Esophagus squamous epithelium (tissue), 5 donors: ENCODE data around the gene A3GALT2. TPM values are rescaled to one million over a fixed set of nuclear protein-coding genes. Genes with fewer than 3 reads are reported as not detected.

Source experiments
- DNase-seq: peaks from one replicate; lab custom pipeline; 2025; lab: John Stamatoyannopoulos, UW
- H3K27ac ChIP-seq, 4 donors: fragments of 200-600 bp; sonication (generic); one replicate each; pipeline ENCODE4 v1.5.1; 2016 to 2019; ENCODE audit warnings: mild to moderate bottlenecking in 1 of 4
- H3K27me3 ChIP-seq, 4 donors: fragments of 200-600 bp; sonication (generic); 1 replicate in 3 of 4; 2 replicates in 1 of 4; pipeline versions ENCODE4 v1.5.1 to v1.6.0; 2017 to 2021; ENCODE audit warnings: antibody characterized with exemption in 1 of 4
- H3K36me3 ChIP-seq, 3 donors: fragments of 200-600 bp; sonication (generic); one replicate each; pipeline ENCODE4 v1.5.1; 2016 to 2019
- H3K4me1 ChIP-seq, 3 donors: fragments of 200-600 bp; sonication (generic); one replicate each; pipeline ENCODE4 v1.5.1; 2017 to 2019
- H3K4me3 ChIP-seq, 4 donors: fragments of 200-600 bp; sonication (generic); 1 replicate in 3 of 4; 2 replicates in 1 of 4; pipeline ENCODE4 v1.5.1; 2016 to 2019; ENCODE audit warnings: mild to moderate bottlenecking in 2 of 4, moderate library complexity in 1 of 4
- H3K9me3 ChIP-seq, 3 donors: fragments of 200-600 bp; sonication (generic); one replicate each; pipeline ENCODE4 v1.5.1; 2016 to 2019
- POLR2A ChIP-seq, 4 donors: fragments of 450-650 bp; IDR thresholded peaks; one replicate each; pipeline ENCODE4 v1.6.1; 2017; ENCODE audit warnings: antibody characterized with exemption in 4 of 4, mild to moderate bottlenecking in 4 of 4, moderate library complexity in 3 of 4
- WGBS, 2 donors: methylation state at CpG; one replicate each; pipeline ENCODE4 v1.1.5; 2018; 5-methylcytosine and 5-hydroxymethylcytosine counted together
- intact Hi-C: fragments of 100-400 bp; cut with DNase I; formaldehyde crosslinking; loops from one replicate; pipeline ENCODE4 v1.15.0; 2022
- total RNA-seq, 4 donors: library from RNA; depleted of rRNA; stranded (reverse); fragments of >200 nt; gene quantifications; one replicate each; pipeline ENCODE4 v1.1.0, GENCODE V29; 2016
- TF ChIP-seq, protein P1 (sequence below), 6 experiments: fragments of 450-650 bp in 4 of 6; fragments of 200-600 bp in 2 of 6; sonication (generic) in 2 of 6; IDR thresholded peaks; one replicate each; pipeline ENCODE4 v1.5.1; 2016 to 2019; ENCODE audit warnings: antibody characterized with exemption in 6 of 6, mild to moderate bottlenecking in 4 of 6, moderate library complexity in 4 of 6
- donor health status: DM: yes; HTN: yes; CAD: no.

Gene A3GALT2
- total RNA-seq, 4 donors from 2014 or later = not detected

DNA sequence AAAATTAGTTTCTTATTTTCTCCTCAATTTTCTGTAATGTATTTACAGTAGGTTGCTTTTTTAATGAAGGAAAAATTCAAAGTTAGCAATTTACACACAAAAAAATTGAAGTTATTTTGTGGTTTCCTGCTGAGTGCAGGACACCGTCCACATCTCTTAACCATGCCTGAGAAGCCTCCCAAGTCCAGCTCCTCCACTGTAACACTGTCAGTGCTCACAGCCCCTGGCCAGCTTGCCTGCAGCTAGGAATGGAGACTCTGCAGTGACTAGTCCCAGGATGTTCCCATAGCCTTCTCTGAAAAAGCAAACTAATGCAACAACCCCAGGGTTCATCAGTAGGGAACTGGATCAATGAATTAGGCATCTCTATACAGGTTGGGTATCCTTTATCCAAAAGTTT, 3.5 kb downstream of the A3GALT2 start:
- Histone ChIP-seq H3K27ac (no peak overlapping the region), H3K27me3 (no peaks in the 10 kb centered on the region), H3K36me3 (peaks cover 0 to 7% (median 0%) of the 10 kb centered on the region in 3 donors), H3K9me3 (no peaks in the 10 kb centered on the region), H3K4me1 (no peaks in the 10 kb centered on the region), H3K4me3 (no peak overlapping the region)
- 45 to 67% methylated on average over 1 of the region's 1 CpG for WGBS, 2 donors
- TF ChIP-seq POLR2A (IDR thresholded peaks at IDR 0.05) = no peak
- TF ChIP-seq, protein P1, sequence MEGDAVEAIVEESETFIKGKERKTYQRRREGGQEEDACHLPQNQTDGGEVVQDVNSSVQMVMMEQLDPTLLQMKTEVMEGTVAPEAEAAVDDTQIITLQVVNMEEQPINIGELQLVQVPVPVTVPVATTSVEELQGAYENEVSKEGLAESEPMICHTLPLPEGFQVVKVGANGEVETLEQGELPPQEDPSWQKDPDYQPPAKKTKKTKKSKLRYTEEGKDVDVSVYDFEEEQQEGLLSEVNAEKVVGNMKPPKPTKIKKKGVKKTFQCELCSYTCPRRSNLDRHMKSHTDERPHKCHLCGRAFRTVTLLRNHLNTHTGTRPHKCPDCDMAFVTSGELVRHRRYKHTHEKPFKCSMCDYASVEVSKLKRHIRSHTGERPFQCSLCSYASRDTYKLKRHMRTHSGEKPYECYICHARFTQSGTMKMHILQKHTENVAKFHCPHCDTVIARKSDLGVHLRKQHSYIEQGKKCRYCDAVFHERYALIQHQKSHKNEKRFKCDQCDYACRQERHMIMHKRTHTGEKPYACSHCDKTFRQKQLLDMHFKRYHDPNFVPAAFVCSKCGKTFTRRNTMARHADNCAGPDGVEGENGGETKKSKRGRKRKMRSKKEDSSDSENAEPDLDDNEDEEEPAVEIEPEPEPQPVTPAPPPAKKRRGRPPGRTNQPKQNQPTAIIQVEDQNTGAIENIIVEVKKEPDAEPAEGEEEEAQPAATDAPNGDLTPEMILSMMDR (IDR thresholded peaks at IDR 0.05) = no peak
- no peak for DNase-seq
- intact Hi-C loops = no loop called here

- 60 to 73% methylated on average over 2 of the region's 2 CpGs for WGBS, 2 donors
- Histone ChIP-seq H3K9me3 (no peaks in the 10 kb centered on the region), H3K4me3 (no peak overlapping the region), H3K36me3 (no peaks in the 10 kb centered on the region), H3K27ac (no peak overlapping the region), H3K4me1 (no peaks in the 10 kb centered on the region), H3K27me3 (no peaks in the 10 kb centered on the region)
- TF ChIP-seq, protein P1 (IDR thresholded peaks at IDR 0.05) = no peak
- no peak for TF ChIP-seq POLR2A (IDR thresholded peaks at IDR 0.05)
- DNase-seq = no peak
- intact Hi-C loops = no loop called here
These were observed 4.3 kb downstream of the A3GALT2 start for GRCh38 chr1:33316601-33317000.

GRCh38 chr1:33314416-33314815, 6.5 kb downstream of the A3GALT2 start:
- 85 to 86% methylated on average over 5 to 9 of the region's 9 CpGs for WGBS, 2 donors
- Histone ChIP-seq H3K4me3 (no peak overlapping the region), H3K4me1 (no peaks in the 10 kb centered on the region), H3K36me3 (no peaks in the 10 kb centered on the region), H3K27ac (no peak overlapping the region), H3K9me3 (no peaks in the 10 kb centered on the region), H3K27me3 (no peaks in the 10 kb centered on the region)
- TF ChIP-seq POLR2A (IDR thresholded peaks at IDR 0.05) = no peak
- intact Hi-C loops = no loop called here
- DNase-seq = no peak

DNA sequence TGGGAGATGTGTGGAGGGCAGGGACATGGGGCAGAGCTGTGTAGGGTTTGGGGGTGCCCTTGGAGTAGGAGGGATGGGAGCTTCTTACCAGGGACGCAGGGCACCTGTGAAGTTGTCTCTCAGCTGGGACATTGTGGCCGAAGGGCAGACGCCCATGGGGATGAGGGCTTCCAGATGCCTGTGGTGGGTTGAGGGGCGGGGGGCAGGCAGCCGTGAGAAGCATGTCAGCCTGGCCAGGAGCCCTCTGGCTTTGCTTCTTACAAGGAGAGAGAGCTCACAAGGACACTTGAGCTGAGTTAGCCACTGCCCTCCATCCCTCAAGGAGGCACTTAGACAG, 8.5 kb downstream of the A3GALT2 start:
- peaks cover 0 to under 1% (median 0%) of the 10 kb centered on the region in 3 donors for H3K4me1 ChIP-seq

DNA sequence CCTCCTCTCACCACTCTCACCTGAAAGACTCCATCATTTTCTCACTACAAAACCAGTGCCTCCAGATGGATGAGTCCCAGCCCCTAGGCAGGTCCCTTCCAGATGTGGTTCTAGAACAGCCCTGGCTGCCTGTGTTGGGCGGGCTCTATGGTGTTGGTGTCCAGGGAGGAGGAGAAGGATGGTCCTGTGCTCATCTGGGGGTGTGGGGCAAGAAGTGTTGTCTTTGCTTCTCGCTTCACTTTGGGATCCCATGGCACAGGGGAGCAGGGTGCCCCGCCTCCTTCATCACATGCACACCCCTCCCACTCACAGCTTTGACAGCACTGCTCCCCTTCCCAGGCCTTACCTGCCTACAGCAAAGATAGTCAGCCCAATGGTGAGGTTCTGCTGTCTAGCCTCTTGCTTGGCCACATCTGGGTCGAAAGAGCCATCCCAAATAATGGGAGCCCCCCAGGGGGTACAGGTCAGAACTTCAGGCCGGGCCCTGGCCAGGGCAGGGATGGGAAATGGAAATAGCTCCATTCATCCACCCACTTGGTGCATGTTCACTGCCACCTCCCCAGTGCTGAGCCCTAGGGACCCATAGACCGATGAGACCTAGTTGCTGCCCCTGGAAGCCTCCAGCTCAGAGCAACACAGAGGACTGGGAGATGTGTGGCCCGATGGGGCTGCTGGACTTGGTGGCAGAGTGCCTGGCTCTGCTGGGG, 9.0 kb downstream of the A3GALT2 start:
- WGBS, 2 donors = 88% methylated on average over 3 to 6 of the region's 7 CpGs

More for the DNA sequence above, 8.5 kb downstream of the A3GALT2 start:
- H3K4me3 ChIP-seq = no peak overlapping the region
- H3K36me3 ChIP-seq = no peaks in the 10 kb centered on the region
- 76 to 92% methylated on average over 2 to 4 of the region's 5 CpGs for WGBS, 2 donors
- DNase-seq = no peak
- no peaks in the 10 kb centered on the region for H3K9me3 ChIP-seq
- TF ChIP-seq, protein P1 (IDR thresholded peaks at IDR 0.05) = no peak
- TF ChIP-seq POLR2A (IDR thresholded peaks at IDR 0.05) = no peak
- H3K27me3 ChIP-seq = no peaks in the 10 kb centered on the region
- intact Hi-C loops = no loop called here
- H3K27ac ChIP-seq = no peak overlapping the region

More for the DNA sequence above, 9.0 kb downstream of the A3GALT2 start:
- Histone ChIP-seq H3K27ac (no peak overlapping the region), H3K4me1 (peaks cover 0 to 6% (median 4%) of the 10 kb centered on the region in 3 donors), H3K9me3 (no peaks in the 10 kb centered on the region), H3K27me3 (peaks cover 0 to 5% (median 0%) of the 10 kb centered on the region in 4 donors), H3K4me3 (no peak overlapping the region), H3K36me3 (no peaks in the 10 kb centered on the region)
- intact Hi-C loops = no loop called here
- no peak for DNase-seq
- no peak for TF ChIP-seq POLR2A (IDR thresholded peaks at IDR 0.05)
- TF ChIP-seq, protein P1 (IDR thresholded peaks at IDR 0.05) = no peak
